ENCODE data around the gene ECHDC3.

The ECHDC3 gene

GRCh38 chr10:11725912-11726311 lies 16.3 kb upstream of the ECHDC3 start:
- no peak overlapping the region for H3K4me3 ChIP-seq (IDR thresholded peaks at IDR 0.05; ENCODE audit: insufficient read depth, low read depth, low read length)
- H3K9ac ChIP-seq, result no peak overlapping the region
- H3K4me2 ChIP-seq, result no peak overlapping the region
- peaks cover 36% of the 10 kb centered on the region for H3K27me3 ChIP-seq (ENCODE audit: insufficient read depth, low read depth)
- H3K4me1 ChIP-seq (ENCODE audit: low read depth, poor library complexity, severe bottlenecking), result no peaks in the 10 kb centered on the region
- H3K79me2 ChIP-seq (ENCODE audit: insufficient read depth, low read depth), result no peaks in the 10 kb centered on the region
- no peaks in the 10 kb centered on the region for H3K36me3 ChIP-seq (ENCODE audit: insufficient read depth)
- H2AFZ ChIP-seq (ENCODE audit: low read depth), result no peak overlapping the region
- no peaks in the 10 kb centered on the region for H4K20me1 ChIP-seq (ENCODE audit: insufficient read depth)
- no peak for TF ChIP-seq CTCF (conservative IDR thresholded peaks at IDR 0.05; ENCODE audit: low read depth, low read length)
- no peak overlapping the region for H3K27ac ChIP-seq

GRCh38 chr10:11727563-11727962 lies 14.6 kb upstream of the ECHDC3 start:
- no peak overlapping the region for H3K27ac ChIP-seq
- H3K27me3 ChIP-seq (ENCODE audit: insufficient read depth, low read depth), result peaks cover 22% of the 10 kb centered on the region
- no peak overlapping the region for H2AFZ ChIP-seq (ENCODE audit: low read depth)
- no peak overlapping the region for H3K9ac ChIP-seq
- no peaks in the 10 kb centered on the region for H3K4me1 ChIP-seq (ENCODE audit: low read depth, poor library complexity, severe bottlenecking)
- H4K20me1 ChIP-seq (ENCODE audit: insufficient read depth), result no peaks in the 10 kb centered on the region
- no peaks in the 10 kb centered on the region for H3K79me2 ChIP-seq (ENCODE audit: insufficient read depth, low read depth)
- H3K36me3 ChIP-seq (ENCODE audit: insufficient read depth), result no peaks in the 10 kb centered on the region
- H3K4me2 ChIP-seq, result no peak overlapping the region
- TF ChIP-seq CTCF (conservative IDR thresholded peaks at IDR 0.05; ENCODE audit: low read depth, low read length), result no peak
- H3K4me3 ChIP-seq (IDR thresholded peaks at IDR 0.05; ENCODE audit: insufficient read depth, low read depth, low read length), result no peak overlapping the region

- H3K79me2 ChIP-seq (ENCODE audit: insufficient read depth, low read depth), result no peaks in the 10 kb centered on the region
- H3K27ac ChIP-seq, result no peak overlapping the region
- no peaks in the 10 kb centered on the region for H3K4me1 ChIP-seq (ENCODE audit: low read depth, poor library complexity, severe bottlenecking)
- H4K20me1 ChIP-seq (ENCODE audit: insufficient read depth), result no peaks in the 10 kb centered on the region
- no peak overlapping the region for H3K4me3 ChIP-seq (IDR thresholded peaks at IDR 0.05; ENCODE audit: insufficient read depth, low read depth, low read length)
- H3K36me3 ChIP-seq (ENCODE audit: insufficient read depth), result no peaks in the 10 kb centered on the region
- no peak overlapping the region for H3K9ac ChIP-seq
- no peak overlapping the region for H2AFZ ChIP-seq (ENCODE audit: low read depth)
- peaks cover 14% of the 10 kb centered on the region for H3K27me3 ChIP-seq (ENCODE audit: insufficient read depth, low read depth)
- no peak for TF ChIP-seq CTCF (conservative IDR thresholded peaks at IDR 0.05; ENCODE audit: low read depth, low read length)
- no peak overlapping the region for H3K4me2 ChIP-seq
These were observed 13.8 kb upstream of the ECHDC3 start for GRCh38 chr10:11728353-11728752.

GRCh38 chr10:11729790-11730315 lies 12.3 kb upstream of the ECHDC3 start:
- H3K27ac ChIP-seq, result no peak overlapping the region
- no peaks in the 10 kb centered on the region for H3K79me2 ChIP-seq (ENCODE audit: insufficient read depth, low read depth)
- TF ChIP-seq CTCF (conservative IDR thresholded peaks at IDR 0.05; ENCODE audit: low read depth, low read length), result no peak
- no peaks in the 10 kb centered on the region for H4K20me1 ChIP-seq (ENCODE audit: insufficient read depth)
- peaks cover 4% of the 10 kb centered on the region; the same call in 1 of the 2 replicates for H3K27me3 ChIP-seq (ENCODE audit: insufficient read depth, low read depth)
- no peaks in the 10 kb centered on the region for H3K36me3 ChIP-seq (ENCODE audit: insufficient read depth)
- no peak overlapping the region for H3K4me3 ChIP-seq (IDR thresholded peaks at IDR 0.05; ENCODE audit: insufficient read depth, low read depth, low read length)
- H3K4me2 ChIP-seq, result no peak overlapping the region
- no peaks in the 10 kb centered on the region for H3K4me1 ChIP-seq (ENCODE audit: low read depth, poor library complexity, severe bottlenecking)
- no peak overlapping the region for H2AFZ ChIP-seq (ENCODE audit: low read depth)
- no peak overlapping the region for H3K9ac ChIP-seq
